ENCODE data around the gene UPF2.

Gene UPF2

GRCh38 chr10:11946652-11947051, 96.0 kb downstream of the UPF2 start:
- no peak overlapping the region for H3K4me3 ChIP-seq (ENCODE audit: low read length)
- H3K4me2 ChIP-seq (ENCODE audit: low read depth, low read length): no peak overlapping the region
- no peaks in the 10 kb centered on the region for H4K20me1 ChIP-seq (ENCODE audit: insufficient read depth, low read length)
- H3K9me2 ChIP-seq (replicated peaks; ENCODE audit: insufficient read depth, low read length): no peaks in the 10 kb centered on the region
- H3K4me1 ChIP-seq (ENCODE audit: low read length): 0 out of 2 replicates have a peak, but pooled peaks cover 4% of the 10 kb centered on the region
- H3K79me2 ChIP-seq (ENCODE audit: low read length): no peaks in the 10 kb centered on the region
- no peaks in the 10 kb centered on the region for H3K27me3 ChIP-seq (replicated peaks; ENCODE audit: insufficient read depth, low read length)
- H2AFZ ChIP-seq (ENCODE audit: low read length): no peak overlapping the region
- H3K9me3 ChIP-seq (replicated peaks; ENCODE audit: insufficient read depth, low read length): no peaks in the 10 kb centered on the region
- TF ChIP-seq EZH2 (optimal IDR thresholded peaks at IDR 0.05; ENCODE audit: low read depth, low read length): no peak
- TF ChIP-seq EZH2phosphoT487 (IDR thresholded peaks at IDR 0.05; ENCODE audit: low read length): no peak
- TF ChIP-seq, protein P1, sequence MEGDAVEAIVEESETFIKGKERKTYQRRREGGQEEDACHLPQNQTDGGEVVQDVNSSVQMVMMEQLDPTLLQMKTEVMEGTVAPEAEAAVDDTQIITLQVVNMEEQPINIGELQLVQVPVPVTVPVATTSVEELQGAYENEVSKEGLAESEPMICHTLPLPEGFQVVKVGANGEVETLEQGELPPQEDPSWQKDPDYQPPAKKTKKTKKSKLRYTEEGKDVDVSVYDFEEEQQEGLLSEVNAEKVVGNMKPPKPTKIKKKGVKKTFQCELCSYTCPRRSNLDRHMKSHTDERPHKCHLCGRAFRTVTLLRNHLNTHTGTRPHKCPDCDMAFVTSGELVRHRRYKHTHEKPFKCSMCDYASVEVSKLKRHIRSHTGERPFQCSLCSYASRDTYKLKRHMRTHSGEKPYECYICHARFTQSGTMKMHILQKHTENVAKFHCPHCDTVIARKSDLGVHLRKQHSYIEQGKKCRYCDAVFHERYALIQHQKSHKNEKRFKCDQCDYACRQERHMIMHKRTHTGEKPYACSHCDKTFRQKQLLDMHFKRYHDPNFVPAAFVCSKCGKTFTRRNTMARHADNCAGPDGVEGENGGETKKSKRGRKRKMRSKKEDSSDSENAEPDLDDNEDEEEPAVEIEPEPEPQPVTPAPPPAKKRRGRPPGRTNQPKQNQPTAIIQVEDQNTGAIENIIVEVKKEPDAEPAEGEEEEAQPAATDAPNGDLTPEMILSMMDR (IDR thresholded peaks at IDR 0.05; ENCODE audit: low read length): no peak
- H3K36me3 ChIP-seq (replicated peaks; ENCODE audit: insufficient read depth, low read length): no peaks in the 10 kb centered on the region
- no peak for DNase-seq
- H3K9ac ChIP-seq (ENCODE audit: low read length): no peak overlapping the region
- H3F3A ChIP-seq (ENCODE audit: insufficient read depth, low read length): no peaks in the 10 kb centered on the region
- no peak overlapping the region for H3K27ac ChIP-seq (ENCODE audit: low read length)

GRCh38 chr10:11936389-11937152, 106.0 kb downstream of the UPF2 start:
- Histone ChIP-seq H3K27me3 (replicated peaks; ENCODE audit: insufficient read depth, low read length) (no peaks in the 10 kb centered on the region), H3K27ac (ENCODE audit: low read length) (no peak overlapping the region), H2AFZ (ENCODE audit: low read length) (no peak overlapping the region), H3K36me3 (replicated peaks; ENCODE audit: insufficient read depth, low read length) (0 out of 2 replicates have a peak, but pooled peaks cover 3% of the 10 kb centered on the region), H3K4me3 (ENCODE audit: low read length) (no peak overlapping the region), H3F3A (ENCODE audit: insufficient read depth, low read length) (no peaks in the 10 kb centered on the region), H3K79me2 (ENCODE audit: low read length) (no peaks in the 10 kb centered on the region), H3K4me1 (ENCODE audit: low read length) (no peaks in the 10 kb centered on the region), H3K9me3 (replicated peaks; ENCODE audit: insufficient read depth, low read length) (no peaks in the 10 kb centered on the region), H3K9ac (ENCODE audit: low read length) (no peak overlapping the region), H4K20me1 (ENCODE audit: insufficient read depth, low read length) (no peaks in the 10 kb centered on the region), H3K9me2 (replicated peaks; ENCODE audit: insufficient read depth, low read length) (no peaks in the 10 kb centered on the region), H3K4me2 (ENCODE audit: low read depth, low read length) (no peak overlapping the region)
- TF ChIP-seq EZH2 (optimal IDR thresholded peaks at IDR 0.05; ENCODE audit: low read depth, low read length): no peak
- TF ChIP-seq, protein P1 (IDR thresholded peaks at IDR 0.05; ENCODE audit: low read length): no peak
- TF ChIP-seq EZH2phosphoT487 (IDR thresholded peaks at IDR 0.05; ENCODE audit: low read length): no peak
- DNase-seq: no peak

GRCh38 chr10:11934262-11934661, 108.3 kb downstream of the UPF2 start:
- no peaks in the 10 kb centered on the region for H3F3A ChIP-seq (ENCODE audit: insufficient read depth, low read length)
- TF ChIP-seq EZH2 (optimal IDR thresholded peaks at IDR 0.05; ENCODE audit: low read depth, low read length) (no peak), EZH2phosphoT487 (IDR thresholded peaks at IDR 0.05; ENCODE audit: low read length) (no peak)
- TF ChIP-seq, protein P1 (IDR thresholded peaks at IDR 0.05; ENCODE audit: low read length): no peak
- no peak overlapping the region for H3K4me3 ChIP-seq (ENCODE audit: low read length)
- DNase-seq: no peak
- no peak overlapping the region for H3K9ac ChIP-seq (ENCODE audit: low read length)
- no peaks in the 10 kb centered on the region for H3K9me2 ChIP-seq (replicated peaks; ENCODE audit: insufficient read depth, low read length)
- H3K27ac ChIP-seq (ENCODE audit: low read length): no peak overlapping the region
- no peaks in the 10 kb centered on the region for H4K20me1 ChIP-seq (ENCODE audit: insufficient read depth, low read length)
- no peaks in the 10 kb centered on the region for H3K9me3 ChIP-seq (replicated peaks; ENCODE audit: insufficient read depth, low read length)
- no peaks in the 10 kb centered on the region for H3K4me1 ChIP-seq (ENCODE audit: low read length)
- H2AFZ ChIP-seq (ENCODE audit: low read length): no peak overlapping the region
- H3K4me2 ChIP-seq (ENCODE audit: low read depth, low read length): no peak overlapping the region
- no peaks in the 10 kb centered on the region for H3K79me2 ChIP-seq (ENCODE audit: low read length)
- H3K27me3 ChIP-seq (replicated peaks; ENCODE audit: insufficient read depth, low read length): no peaks in the 10 kb centered on the region
- H3K36me3 ChIP-seq (replicated peaks; ENCODE audit: insufficient read depth, low read length): peaks cover 3% of the 10 kb centered on the region; the same call in 1 of the 2 replicates
